Upper lobe of left lung (tissue), 4 donors: ENCODE results near the gene SPRY1.

Source experiments
- POLR2A ChIP-seq, 4 donors: fragments of 450-650 bp; IDR thresholded peaks; one replicate each; pipeline ENCODE4 v1.5.1; 2016 to 2017; ENCODE audit warnings: antibody characterized with exemption in 4 of 4, mild to moderate bottlenecking in 2 of 4
- POLR2AphosphoS5 ChIP-seq, 2 donors: sonication (generic); formaldehyde crosslinking; IDR thresholded peaks; one replicate each; pipeline ENCODE4 v1.5.1; 2017; ENCODE audit warnings: antibody characterized with exemption in 2 of 2
- TF ChIP-seq, protein P1 (sequence below), 6 experiments: fragments of 450-650 bp in 4 of 6; fragments of 200-600 bp in 2 of 6; sonication (generic) in 2 of 6; IDR thresholded peaks; one replicate each; pipeline ENCODE4 v1.5.1; 2016 to 2019; ENCODE audit warnings: antibody characterized with exemption in 6 of 6

DNA sequence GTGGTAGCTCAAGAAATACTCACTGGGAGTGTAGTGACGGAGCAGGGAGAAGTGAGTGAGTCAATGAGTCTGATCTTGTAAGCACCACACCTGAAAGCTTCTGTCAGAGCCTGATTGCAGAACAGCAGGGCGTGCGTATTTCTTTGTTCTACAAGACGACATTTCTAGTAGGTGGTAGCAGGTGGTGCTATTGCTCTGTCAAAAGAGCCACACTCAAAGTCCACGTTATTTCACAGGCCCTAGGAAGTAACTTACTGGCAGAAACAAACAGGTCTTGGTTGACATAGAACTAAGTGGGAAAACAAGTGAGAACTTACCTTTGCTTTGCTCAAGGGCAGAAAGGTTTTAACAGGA, 46.4 kb upstream of the SPRY1 start:
- no peak for TF ChIP-seq POLR2A (IDR thresholded peaks at IDR 0.05)
- TF ChIP-seq, protein P1, sequence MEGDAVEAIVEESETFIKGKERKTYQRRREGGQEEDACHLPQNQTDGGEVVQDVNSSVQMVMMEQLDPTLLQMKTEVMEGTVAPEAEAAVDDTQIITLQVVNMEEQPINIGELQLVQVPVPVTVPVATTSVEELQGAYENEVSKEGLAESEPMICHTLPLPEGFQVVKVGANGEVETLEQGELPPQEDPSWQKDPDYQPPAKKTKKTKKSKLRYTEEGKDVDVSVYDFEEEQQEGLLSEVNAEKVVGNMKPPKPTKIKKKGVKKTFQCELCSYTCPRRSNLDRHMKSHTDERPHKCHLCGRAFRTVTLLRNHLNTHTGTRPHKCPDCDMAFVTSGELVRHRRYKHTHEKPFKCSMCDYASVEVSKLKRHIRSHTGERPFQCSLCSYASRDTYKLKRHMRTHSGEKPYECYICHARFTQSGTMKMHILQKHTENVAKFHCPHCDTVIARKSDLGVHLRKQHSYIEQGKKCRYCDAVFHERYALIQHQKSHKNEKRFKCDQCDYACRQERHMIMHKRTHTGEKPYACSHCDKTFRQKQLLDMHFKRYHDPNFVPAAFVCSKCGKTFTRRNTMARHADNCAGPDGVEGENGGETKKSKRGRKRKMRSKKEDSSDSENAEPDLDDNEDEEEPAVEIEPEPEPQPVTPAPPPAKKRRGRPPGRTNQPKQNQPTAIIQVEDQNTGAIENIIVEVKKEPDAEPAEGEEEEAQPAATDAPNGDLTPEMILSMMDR (IDR thresholded peaks at IDR 0.05) = no peak
- no peak for TF ChIP-seq POLR2AphosphoS5 (IDR thresholded peaks at IDR 0.05)
